MM.1S (cell line): ENCODE data around the gene KDM4B.

Experiments
- CTCF ChIP-seq: fragments of 300-600 bp; sonication (generic); IDR thresholded peaks from 2 replicates; pipeline ENCODE4 v1.5.1; 2016; ENCODE audit warnings: antibody characterized with exemption, low read length, mixed read lengths
- EZH2 ChIP-seq: fragments of 300-600 bp; sonication (generic); optimal IDR thresholded peaks from 2 replicates; pipeline ENCODE3; 2017; ENCODE audit warnings: low read depth, mild to moderate bottlenecking, antibody characterized with exemption, low read length, mixed read lengths
- EZH2phosphoT487 ChIP-seq: fragments of 300-600 bp; sonication (generic); IDR thresholded peaks from 2 replicates; pipeline ENCODE4 v1.6.1; 2018; ENCODE audit warnings: antibody characterized with exemption, low read length

GRCh38 chr19:5153601-5154128, 184.8 kb downstream of the KDM4B start:
- no peak for TF ChIP-seq EZH2
- TF ChIP-seq CTCF: no peak
- TF ChIP-seq EZH2phosphoT487: no peak
